GM12891 (cell line): ENCODE data around the gene LENG1.

Experiments
- POLR2A ChIP-seq: IDR thresholded peaks from 2 replicates; pipeline ENCODE4 v1.6.1; 2011; ENCODE audit warnings: low read depth, low read length, control low read depth
- POLR2AphosphoS5 ChIP-seq: IDR thresholded peaks from 2 replicates; pipeline ENCODE4 v1.6.1; 2011; ENCODE audit warnings: low read depth, low read length, control low read depth

- no peak for TF ChIP-seq POLR2A
- no peak for TF ChIP-seq POLR2AphosphoS5
These were observed 19.8 kb upstream of the LENG1 start for GRCh38 chr19:54179262-54179852.
